H1 (cell line): Measurements from ENCODE around the gene MIPEP. TPM values are rescaled to one million over a fixed set of nuclear protein-coding genes. Genes with fewer than 3 reads are reported as not detected.

ENCODE experiments used
- CTCF ChIA-PET: fragments of 300-600 bp; sonication (Branson Sonifier 250); formaldehyde crosslinking; loops from one replicate; lab custom pipeline; 2021; ENCODE audit not compliant: partially characterized antibody; lab: Charles Lee
- POLR2A ChIA-PET: fragments of 300-600 bp; sonication (Branson Sonifier 250); formaldehyde crosslinking; loops from one replicate; lab custom pipeline; 2021; ENCODE audit warnings: inconsistent platforms; ENCODE audit not compliant: partially characterized antibody; lab: Charles Lee
- DNase-seq, 2 experiments: peaks; one replicate each; pipeline versions ENCODE4 v3.0.0 to v3.0.0-alpha.2; 2010 to 2022; ENCODE audit warnings: low spot score in 2 of 2, low read depth in 1 of 2, mixed read lengths in 1 of 2
- FAIRE-seq: peaks from 2 replicates; lab custom pipeline; 2011; peaks lifted over from hg19 to GRCh38; lab: Jason Lieb, UNC
- H2AFZ ChIP-seq: 2 replicates; pipeline ENCODE4 v1.8.1; 2012; ENCODE audit warnings: low read length, inconsistent platforms
- H2AK5ac ChIP-seq: 2 replicates; pipeline ENCODE4 v1.6.1; 2013; ENCODE audit warnings: low read depth, low read length
- H2BK120ac ChIP-seq: replicated peaks from 2 replicates; pipeline ENCODE3; 2013; ENCODE audit warnings: low read depth, low read length, inconsistent platforms
- H2BK12ac ChIP-seq: 2 replicates; pipeline ENCODE4 v1.6.1; 2013; ENCODE audit warnings: low read depth, low read length
- H2BK15ac ChIP-seq: 2 replicates; pipeline ENCODE4 v1.6.1; 2013; ENCODE audit warnings: low read length
- H2BK20ac ChIP-seq: 2 replicates; pipeline ENCODE4 v1.6.1; 2013; ENCODE audit warnings: low read length
- H2BK5ac ChIP-seq: 2 replicates; pipeline ENCODE4 v1.6.1; 2013; ENCODE audit warnings: low read depth, low read length
- H3K14ac ChIP-seq: 2 replicates; pipeline ENCODE4 v1.6.1; 2013; ENCODE audit warnings: inconsistent platforms; ENCODE audit not compliant: insufficient read length
- H3K18ac ChIP-seq: 2 replicates; pipeline ENCODE4 v1.6.1; 2013; ENCODE audit warnings: low read length; ENCODE audit errors: extremely low read depth
- H3K23ac ChIP-seq: 2 replicates; pipeline ENCODE4 v1.6.1; 2013; ENCODE audit warnings: inconsistent platforms; ENCODE audit not compliant: insufficient read length
- H3K23me2 ChIP-seq: 2 replicates; pipeline ENCODE4 v1.6.1; 2013; ENCODE audit warnings: low read depth, low read length
- H3K27ac ChIP-seq: 2 replicates; pipeline ENCODE4 v1.6.1; 2011; ENCODE audit warnings: low read depth, low read length, inconsistent platforms
- H3K27me3 ChIP-seq, 4 experiments: replicated peaks in 1 of 4; 1 replicate in 1 of 4; 2 replicates in 3 of 4; pipeline versions ENCODE4 v1.6.1 to v1.8.1; 2011 to 2013; ENCODE audit warnings: low read length in 3 of 4, mild to moderate bottlenecking in 3 of 4, inconsistent platforms in 2 of 4, mixed read lengths in 2 of 4, moderate library complexity in 1 of 4; ENCODE audit not compliant: control insufficient read depth in 3 of 4, insufficient read depth in 3 of 4; ENCODE audit errors: extremely low read depth in 1 of 4
- H3K36me3 ChIP-seq, 4 experiments: 2 replicates each; pipeline versions ENCODE4 v1.6.1 to v1.8.1; 2011 to 2013; ENCODE audit warnings: mild to moderate bottlenecking in 4 of 4, low read length in 3 of 4, moderate library complexity in 2 of 4, control low read depth in 1 of 4, inconsistent platforms in 1 of 4; ENCODE audit not compliant: insufficient read depth in 4 of 4, control insufficient read depth in 2 of 4
- H3K4ac ChIP-seq: replicated peaks from 2 replicates; pipeline ENCODE3; 2013; ENCODE audit warnings: low read length, low read depth, mixed read lengths, inconsistent platforms; ENCODE audit not compliant: insufficient read length
- H3K4me1 ChIP-seq, 4 experiments: replicated peaks in 1 of 4; 1 replicate in 1 of 4; 2 replicates in 3 of 4; pipeline versions ENCODE4 v1.6.1 to v1.8.1; 2011 to 2013; ENCODE audit warnings: low read length in 3 of 4, inconsistent platforms in 2 of 4, mixed read lengths in 1 of 4; ENCODE audit not compliant: insufficient read depth in 4 of 4, control insufficient read depth in 3 of 4
- H3K4me2 ChIP-seq, 2 experiments: 2 replicates each; pipeline versions ENCODE4 v1.6.1 to v1.8.1; 2011 to 2013; ENCODE audit warnings: low read depth in 2 of 2, low read length in 2 of 2, control low read depth in 1 of 2, inconsistent platforms in 1 of 2, mild to moderate bottlenecking in 1 of 2; ENCODE audit not compliant: insufficient read depth in 1 of 2
- H3K4me3 ChIP-seq, 4 experiments: fragments of 200-600, 300-600 bp in 1 of 4; sonication (generic), shearing (Covaris generic), sonication (Bioruptor Twin) in 1 of 4; 2 replicates each; pipeline versions ENCODE4 v1.5.1 to v1.8.1; 2011 to 2016; ENCODE audit warnings: low read length in 4 of 4, low read depth in 3 of 4, control low read depth in 2 of 4, inconsistent platforms in 2 of 4, mild to moderate bottlenecking in 2 of 4, mixed read lengths in 1 of 4, moderate library complexity in 1 of 4; ENCODE audit not compliant: insufficient read depth in 2 of 4; ENCODE audit errors: extremely low read depth in 1 of 4
- H3K56ac ChIP-seq: replicated peaks from 2 replicates; pipeline ENCODE3; 2013; ENCODE audit warnings: low read depth, mild to moderate bottlenecking, mixed read lengths, low read length, inconsistent platforms; ENCODE audit not compliant: insufficient read length
- H3K79me1 ChIP-seq: 2 replicates; pipeline ENCODE4 v1.6.1; 2013; ENCODE audit warnings: low read depth, low read length, control low read depth
- H3K79me2 ChIP-seq, 2 experiments: 2 replicates each; pipeline versions ENCODE4 v1.6.1 to v1.8.1; 2012 to 2013; ENCODE audit warnings: low read length in 2 of 2, mild to moderate bottlenecking in 2 of 2, inconsistent platforms in 1 of 2; ENCODE audit not compliant: insufficient read depth in 2 of 2, control insufficient read depth in 1 of 2
- H3K9ac ChIP-seq, 4 experiments: replicated peaks in 1 of 4; 1 replicate in 1 of 4; 2 replicates in 3 of 4; pipeline versions ENCODE4 v1.6.1 to v1.8.1; 2011 to 2013; ENCODE audit warnings: low read depth in 3 of 4, low read length in 3 of 4, control low read depth in 2 of 4, mild to moderate bottlenecking in 2 of 4, moderate library complexity in 2 of 4, inconsistent platforms in 1 of 4; ENCODE audit errors: extremely low read depth in 1 of 4
- H3K9me3 ChIP-seq, 2 experiments: 2 replicates each; pipeline versions ENCODE4 v1.6.1 to v1.8.1; 2012 to 2013; ENCODE audit warnings: mild to moderate bottlenecking in 2 of 2, moderate library complexity in 2 of 2, control low read depth in 1 of 2, inconsistent platforms in 1 of 2, low read depth in 1 of 2, low read length in 1 of 2, mixed read lengths in 1 of 2; ENCODE audit not compliant: insufficient read depth in 2 of 2
- H4K20me1 ChIP-seq, 2 experiments: replicated peaks in 1 of 2; 2 replicates each; pipeline versions ENCODE3 to v1.8.1; 2011 to 2013; ENCODE audit warnings: inconsistent platforms in 2 of 2, low read length in 2 of 2, mild to moderate bottlenecking in 1 of 2; ENCODE audit not compliant: insufficient read depth in 2 of 2, control insufficient read depth in 1 of 2
- H4K5ac ChIP-seq: 2 replicates; pipeline ENCODE4 v1.6.1; 2013; ENCODE audit warnings: low read length, low read depth, mixed read lengths, inconsistent platforms; ENCODE audit not compliant: insufficient read length
- H4K8ac ChIP-seq: 2 replicates; pipeline ENCODE4 v1.8.0; 2013; ENCODE audit warnings: mild to moderate bottlenecking, moderate library complexity, low read length, inconsistent platforms; ENCODE audit not compliant: insufficient read depth; ENCODE audit errors: extremely low read depth
- H4K91ac ChIP-seq: replicated peaks from 2 replicates; pipeline ENCODE3; 2013; ENCODE audit warnings: low read length, mixed read lengths, inconsistent platforms; ENCODE audit not compliant: insufficient read length
- BACH1 ChIP-seq: IDR thresholded peaks from 2 replicates; pipeline ENCODE4 v1.6.1; 2012; ENCODE audit warnings: low read length, improper control_type of control experiment
- GTF2F1 ChIP-seq: IDR thresholded peaks from 2 replicates; pipeline ENCODE4 v1.6.1; 2012; ENCODE audit warnings: low read depth, low read length, improper control_type of control experiment, borderline replicate concordance
- JUN ChIP-seq: IDR thresholded peaks from 2 replicates; pipeline ENCODE4 v1.6.1; 2011; ENCODE audit warnings: low read depth, mild to moderate bottlenecking, improper control_type of control experiment, low read length
- RNF2 ChIP-seq: fragments of 200-900, 300-1000 bp; sonication (generic); IDR thresholded peaks from 2 replicates; pipeline ENCODE4 v1.7.1; 2016; ENCODE audit warnings: borderline replicate concordance, low read depth, mild to moderate bottlenecking, antibody characterized with exemption, low read length; ENCODE audit not compliant: poor library complexity, severe bottlenecking; ENCODE audit errors: missing control alignments
- SP1 ChIP-seq: IDR thresholded peaks from 2 replicates; pipeline ENCODE4 v1.6.1; 2011; ENCODE audit warnings: low read depth, low read length
- polyA plus RNA-seq, 7 experiments: library from polyadenylated mRNA; depleted of rRNA in 3 of 7; stranded (reverse) in 5 of 7; unstranded in 2 of 7; fragments of >200 nt in 5 of 7; fragments of 200-250 nt in 2 of 7; gene quantifications; 1 replicate in 5 of 7; 2 replicates in 1 of 7; 4 replicates in 1 of 7; pipeline versions ENCODE4 v1.2.1 to v1.2.3, GENCODE V29; 2011 to 2013; ENCODE audit warnings: missing spikeins in 2 of 7, mixed read lengths in 2 of 7
- total RNA-seq: library from RNA; stranded (reverse); fragmentation: NEBNext Ultra II Directional; extraction: Animal tissue kit (Norgen Biotek cat#: 25700); gene quantifications from 2 replicates; pipeline ENCODE4 v1.2.1, GENCODE V29; 2021
- TF ChIP-seq, protein P1 (sequence below): IDR thresholded peaks from 2 replicates; pipeline ENCODE4 v1.6.1; 2012; ENCODE audit warnings: inconsistent platforms

Gene MIPEP
- total and polyA plus RNA-seq, 2 of the 8 experiments (the other 6 are each of a cell fraction or from before 2014, with no cell fraction given): 24.0 to 24.2 TPM

DNA sequence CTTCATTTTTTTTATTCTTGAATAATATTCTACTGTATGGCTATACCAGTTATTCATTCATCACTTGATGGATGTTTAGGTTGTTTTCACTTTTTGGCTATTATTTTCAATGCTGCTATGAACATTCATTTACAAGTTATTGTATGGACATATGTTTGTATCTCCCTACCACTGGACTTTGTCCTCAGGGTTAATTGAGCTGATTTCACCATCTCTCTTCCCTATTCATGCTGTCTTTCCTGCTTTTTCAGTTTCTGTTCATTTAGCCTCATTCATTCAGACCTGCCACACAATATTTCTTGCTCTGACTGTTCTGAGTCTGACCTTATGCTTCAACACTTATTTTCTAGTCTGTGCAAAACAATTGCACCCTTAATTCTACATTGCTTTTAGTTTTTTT is 20.4 kb upstream of the MIPEP start:
- no peak overlapping the region for H3K27ac ChIP-seq
- POLR2A ChIA-PET: no interaction called here
- no peak overlapping the region for H2BK120ac ChIP-seq
- H3K4me1 ChIP-seq: peaks cover 0 to 3% (median 0%) of the 10 kb centered on the region in 4 experiments; a peak in 3 of 7 replicates
- no peaks in the 10 kb centered on the region for H3K9me3 ChIP-seq
- no peak overlapping the region for H3K4me3 ChIP-seq
- no peaks in the 10 kb centered on the region for H3K79me2 ChIP-seq
- no peak overlapping the region for H4K5ac ChIP-seq
- H2AK5ac ChIP-seq: no peak overlapping the region
- H3K36me3 ChIP-seq: no peaks in the 10 kb centered on the region
- H3K18ac ChIP-seq: no peak overlapping the region
- DNase-seq: no peak
- H4K8ac ChIP-seq: no peak overlapping the region
- H2BK15ac ChIP-seq: no peak overlapping the region
- H3K14ac ChIP-seq: no peak overlapping the region
- H3K79me1 ChIP-seq: no peaks in the 10 kb centered on the region
- H2AFZ ChIP-seq: no peak overlapping the region
- H4K20me1 ChIP-seq: no peaks in the 10 kb centered on the region
- no peak overlapping the region for H2BK12ac ChIP-seq
- no peak overlapping the region for H3K4me2 ChIP-seq
- H3K4ac ChIP-seq: no peak overlapping the region
- H2BK20ac ChIP-seq: no peak overlapping the region
- H3K23me2 ChIP-seq: no peaks in the 10 kb centered on the region
- no peak overlapping the region for H2BK5ac ChIP-seq
- H4K91ac ChIP-seq: no peak overlapping the region
- H3K23ac ChIP-seq: no peak overlapping the region
- CTCF ChIA-PET: no interaction called here
- no peak overlapping the region for H3K9ac ChIP-seq
- no peaks in the 10 kb centered on the region for H3K27me3 ChIP-seq
- no peak overlapping the region for H3K56ac ChIP-seq
- no peak for FAIRE-seq
- TF ChIP-seq GTF2F1 (no peak), RNF2 (no peak), BACH1 (no peak), SP1 (no peak), JUN (no peak)
- TF ChIP-seq, protein P1, sequence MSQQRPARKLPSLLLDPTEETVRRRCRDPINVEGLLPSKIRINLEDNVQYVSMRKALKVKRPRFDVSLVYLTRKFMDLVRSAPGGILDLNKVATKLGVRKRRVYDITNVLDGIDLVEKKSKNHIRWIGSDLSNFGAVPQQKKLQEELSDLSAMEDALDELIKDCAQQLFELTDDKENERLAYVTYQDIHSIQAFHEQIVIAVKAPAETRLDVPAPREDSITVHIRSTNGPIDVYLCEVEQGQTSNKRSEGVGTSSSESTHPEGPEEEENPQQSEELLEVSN: no peak
